Hepatocyte (in vitro differentiated cells): ENCODE results near the gene DAB2IP.

Experiments
- EZH2 ChIP-seq: fragments of 200-600 bp; sonication (generic); IDR thresholded peaks from 2 replicates; pipeline ENCODE4 v1.6.1; 2016; ENCODE audit warnings: antibody characterized with exemption, mild to moderate bottlenecking, borderline replicate concordance
- EZH2phosphoT487 ChIP-seq: fragments of 200-600 bp; sonication (generic); IDR thresholded peaks from one replicate; pipeline ENCODE4 v1.6.1; 2018; ENCODE audit warnings: antibody characterized with exemption, mild to moderate bottlenecking, low read depth, moderate library complexity; ENCODE audit not compliant: unreplicated experiment, severe bottlenecking
- TF ChIP-seq, protein P1 (sequence below): fragments of 200-600 bp; sonication (generic); IDR thresholded peaks from 2 replicates; pipeline ENCODE4 v1.5.1; 2016; ENCODE audit warnings: antibody characterized with exemption, mild to moderate bottlenecking; ENCODE audit not compliant: poor library complexity

DNA sequence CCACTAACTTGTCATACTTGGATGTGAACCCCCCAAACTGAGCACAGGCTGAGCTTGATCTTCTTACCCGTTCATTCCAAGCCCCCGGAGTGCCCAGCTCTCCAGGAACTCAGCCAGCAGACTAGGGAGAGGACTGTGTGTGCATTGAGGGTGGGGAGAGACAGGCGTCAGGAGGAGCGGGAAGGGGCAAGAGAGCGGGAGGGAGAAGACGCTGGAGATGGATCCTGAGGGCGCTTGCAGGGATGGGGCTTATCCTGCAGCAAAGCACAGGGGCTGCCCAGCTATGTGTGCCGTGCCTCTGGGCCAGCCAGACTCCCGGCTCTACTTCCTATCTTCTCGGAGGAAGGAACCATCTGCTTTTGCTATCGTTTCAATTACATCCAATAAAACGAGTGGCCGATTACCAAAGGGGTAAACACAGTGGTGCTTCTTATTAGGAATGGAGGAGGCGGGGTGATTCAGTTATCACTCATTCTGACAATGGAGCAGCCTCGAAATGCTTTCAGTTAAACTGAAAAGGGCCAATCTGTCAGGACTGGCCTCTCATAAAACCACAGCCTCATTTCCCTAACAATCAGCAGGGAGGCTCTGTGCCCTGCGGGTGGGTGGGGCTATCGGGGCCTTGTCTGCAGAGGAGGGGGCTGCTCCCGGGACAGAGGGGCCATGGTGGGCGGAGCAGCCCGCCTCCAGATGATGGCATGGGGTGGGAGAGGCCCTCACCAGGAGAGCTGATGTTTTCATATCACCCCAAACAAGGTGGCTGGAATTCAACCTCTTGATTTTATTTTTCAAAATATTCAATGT, 168.2 kb downstream of the DAB2IP start:
- TF ChIP-seq, protein P1, sequence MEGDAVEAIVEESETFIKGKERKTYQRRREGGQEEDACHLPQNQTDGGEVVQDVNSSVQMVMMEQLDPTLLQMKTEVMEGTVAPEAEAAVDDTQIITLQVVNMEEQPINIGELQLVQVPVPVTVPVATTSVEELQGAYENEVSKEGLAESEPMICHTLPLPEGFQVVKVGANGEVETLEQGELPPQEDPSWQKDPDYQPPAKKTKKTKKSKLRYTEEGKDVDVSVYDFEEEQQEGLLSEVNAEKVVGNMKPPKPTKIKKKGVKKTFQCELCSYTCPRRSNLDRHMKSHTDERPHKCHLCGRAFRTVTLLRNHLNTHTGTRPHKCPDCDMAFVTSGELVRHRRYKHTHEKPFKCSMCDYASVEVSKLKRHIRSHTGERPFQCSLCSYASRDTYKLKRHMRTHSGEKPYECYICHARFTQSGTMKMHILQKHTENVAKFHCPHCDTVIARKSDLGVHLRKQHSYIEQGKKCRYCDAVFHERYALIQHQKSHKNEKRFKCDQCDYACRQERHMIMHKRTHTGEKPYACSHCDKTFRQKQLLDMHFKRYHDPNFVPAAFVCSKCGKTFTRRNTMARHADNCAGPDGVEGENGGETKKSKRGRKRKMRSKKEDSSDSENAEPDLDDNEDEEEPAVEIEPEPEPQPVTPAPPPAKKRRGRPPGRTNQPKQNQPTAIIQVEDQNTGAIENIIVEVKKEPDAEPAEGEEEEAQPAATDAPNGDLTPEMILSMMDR: no peak
- TF ChIP-seq EZH2phosphoT487 (no peak), EZH2 (no peak)
